ENCODE measurements around the gene PRR5. TPM values are rescaled to one million over a fixed set of nuclear protein-coding genes. Genes with fewer than 3 reads are reported as not detected.

The PRR5 gene
- total and polyA plus RNA-seq, 2 of the 13 experiments (the other 11 are each of a cell fraction or from before 2014, with no cell fraction given), result 11.6 to 27.5 TPM

- TF ChIP-seq ZBTB49 (CRISPR knock-in tag; IDR thresholded peaks at IDR 0.05; ENCODE audit: borderline replicate concordance), result no peak
- TF ChIP-seq SALL1 (CRISPR knock-in tag; IDR thresholded peaks at IDR 0.05), result no peak
- TF ChIP-seq HNF4A (CRISPR knock-in tag; IDR thresholded peaks at IDR 0.05), result no peak
- no peak for TF ChIP-seq HNRNPUL1 (IDR thresholded peaks at IDR 0.05; ENCODE audit: low read depth, low read length)
- no peak for TF ChIP-seq POGK (CRISPR knock-in tag; conservative IDR thresholded peaks at IDR 0.05)
- TF ChIP-seq TERF1 (CRISPR knock-in tag; IDR thresholded peaks at IDR 0.05), result no peak
- TF ChIP-seq ZNF567 (CRISPR knock-in tag; IDR thresholded peaks at IDR 0.05; ENCODE audit: borderline replicate concordance), result no peak
- TF ChIP-seq NFAT5 (CRISPR knock-in tag; IDR thresholded peaks at IDR 0.05), result no peak
- no peak for TF ChIP-seq MED8 (CRISPR knock-in tag; IDR thresholded peaks at IDR 0.05; ENCODE audit: insufficient replicate concordance)
- TF ChIP-seq GATAD2A (CRISPR knock-in tag; IDR thresholded peaks at IDR 0.05), result no peak
- no peak for TF ChIP-seq ZNF749 (CRISPR knock-in tag; IDR thresholded peaks at IDR 0.05; ENCODE audit: borderline replicate concordance)
Observed at GRCh38 chr22:44661070-44661469, 40.9 kb upstream of the PRR5 start (continued).
